Esophagus squamous epithelium (tissue), 5 donors: ENCODE data around the gene KCNE5. TPM values are rescaled to one million over a fixed set of nuclear protein-coding genes. Genes with fewer than 3 reads are reported as not detected.
"Not testable (repeated sequence)": the region's sequence is repeated elsewhere in the genome, so short reads cannot be mapped to it uniquely, and the experiment has no call there.

ENCODE experiments used
- DNase-seq: peaks from one replicate; lab custom pipeline; 2025; lab: John Stamatoyannopoulos, UW
- H3K27ac ChIP-seq, 4 donors: fragments of 200-600 bp; sonication (generic); one replicate each; pipeline ENCODE4 v1.5.1; 2016 to 2019; ENCODE audit warnings: mild to moderate bottlenecking in 1 of 4
- H3K27me3 ChIP-seq, 4 donors: fragments of 200-600 bp; sonication (generic); 1 replicate in 3 of 4; 2 replicates in 1 of 4; pipeline versions ENCODE4 v1.5.1 to v1.6.0; 2017 to 2021; ENCODE audit warnings: antibody characterized with exemption in 1 of 4
- H3K36me3 ChIP-seq, 3 donors: fragments of 200-600 bp; sonication (generic); one replicate each; pipeline ENCODE4 v1.5.1; 2016 to 2019
- H3K4me1 ChIP-seq, 3 donors: fragments of 200-600 bp; sonication (generic); one replicate each; pipeline ENCODE4 v1.5.1; 2017 to 2019
- H3K4me3 ChIP-seq, 4 donors: fragments of 200-600 bp; sonication (generic); 1 replicate in 3 of 4; 2 replicates in 1 of 4; pipeline ENCODE4 v1.5.1; 2016 to 2019; ENCODE audit warnings: mild to moderate bottlenecking in 2 of 4, moderate library complexity in 1 of 4
- H3K9me3 ChIP-seq, 3 donors: fragments of 200-600 bp; sonication (generic); one replicate each; pipeline ENCODE4 v1.5.1; 2016 to 2019
- CTCF ChIP-seq, 6 experiments: fragments of 450-650 bp in 4 of 6; fragments of 200-600 bp in 2 of 6; sonication (generic) in 2 of 6; IDR thresholded peaks; one replicate each; pipeline ENCODE4 v1.5.1; 2016 to 2019; ENCODE audit warnings: antibody characterized with exemption in 6 of 6, mild to moderate bottlenecking in 4 of 6, moderate library complexity in 4 of 6
- POLR2A ChIP-seq, 4 donors: fragments of 450-650 bp; IDR thresholded peaks; one replicate each; pipeline ENCODE4 v1.6.1; 2017; ENCODE audit warnings: antibody characterized with exemption in 4 of 4, mild to moderate bottlenecking in 4 of 4, moderate library complexity in 3 of 4
- WGBS, 2 donors: methylation state at CpG; one replicate each; pipeline ENCODE4 v1.1.5; 2018; 5-methylcytosine and 5-hydroxymethylcytosine counted together
- intact Hi-C: fragments of 100-400 bp; cut with DNase I; formaldehyde crosslinking; loops from one replicate; pipeline ENCODE4 v1.15.0; 2022
- total RNA-seq, 4 donors: library from RNA; depleted of rRNA; stranded (reverse); fragments of >200 nt; gene quantifications; one replicate each; pipeline ENCODE4 v1.1.0, GENCODE V29; 2016
- donor health status: DM: yes; HTN: yes; CAD: no.

KCNE5 gene
- total RNA-seq, result under 1 TPM in 1 of 4 donors, not detected in 3; 0.38 TPM

GRCh38 chrX:109624641-109625616 lies at the start of gene KCNE5:
TSS of gene KCNE5 (minus strand) at chrX:109625172. CDS start at chrX:109625020, 152 bp downstream.
- Histone ChIP-seq H3K9me3 (no peaks in the 10 kb centered on the region), H3K4me1 (peaks cover 0 to 8% (median 0%) of the 10 kb centered on the region in 3 donors), H3K4me3 (peak within 1 kb of the TSS in 3 of 4 donors; percentile 16 to 33 (median 32)), H3K27me3 (no peaks in the 10 kb centered on the region), H3K36me3 (no peaks in the 10 kb centered on the region), H3K27ac (no peak within 1 kb of the TSS)
- intact Hi-C loops, result no loop called here
- 79 to 80% methylated on average over 2 to 5 of the region's 79 CpGs for WGBS, 2 donors
- TF ChIP-seq CTCF (IDR thresholded peaks at IDR 0.05) (no peak), POLR2A (IDR thresholded peaks at IDR 0.05) (no peak)
- no peak for DNase-seq

- no peak overlapping the region for H3K27ac ChIP-seq
- TF ChIP-seq POLR2A (IDR thresholded peaks at IDR 0.05), result no peak
- no peak for TF ChIP-seq CTCF (IDR thresholded peaks at IDR 0.05)
- intact Hi-C loops, result no loop called here
- H3K36me3 ChIP-seq, result peaks cover 0 to 71% (median 0%) of the 10 kb centered on the region in 3 donors
- H3K4me1 ChIP-seq, result no peaks in the 10 kb centered on the region
- no peaks in the 10 kb centered on the region for H3K27me3 ChIP-seq
- no peak overlapping the region for H3K4me3 ChIP-seq
- DNase-seq, result no peak
- H3K9me3 ChIP-seq, result no peaks in the 10 kb centered on the region
Observed at GRCh38 chrX:109672239-109672638, 47.3 kb upstream of the KCNE5 start.

- H3K27me3 ChIP-seq, H3K9me3 ChIP-seq, H3K27ac ChIP-seq, intact Hi-C loops, H3K4me1 ChIP-seq, H3K4me3 ChIP-seq, DNase-seq: not testable (repeated sequence)
- peaks cover 0 to 71% (median 0%) of the 10 kb centered on the region in 3 donors for H3K36me3 ChIP-seq
- no CpG with 5 or more reads among the region's 29 CpGs for WGBS, 2 donors
Observed at GRCh38 chrX:109671170-109671569, 46.2 kb upstream of the KCNE5 start.

- H3K4me3 ChIP-seq, result no peak overlapping the region
- TF ChIP-seq POLR2A (IDR thresholded peaks at IDR 0.05), result no peak
- TF ChIP-seq CTCF (IDR thresholded peaks at IDR 0.05), result no peak
- no peaks in the 10 kb centered on the region for H3K27me3 ChIP-seq
- WGBS, 2 donors, result 85 to 93% methylated on average over 5 of the region's 5 CpGs
- H3K4me1 ChIP-seq, result no peaks in the 10 kb centered on the region
- H3K9me3 ChIP-seq, result no peaks in the 10 kb centered on the region
- intact Hi-C loops, result no loop called here
- H3K36me3 ChIP-seq, result peaks cover 0 to 71% (median 0%) of the 10 kb centered on the region in 3 donors
- H3K27ac ChIP-seq, result no peak overlapping the region
- no peak for DNase-seq
Observed at GRCh38 chrX:109667986-109668385, 43.0 kb upstream of the KCNE5 start.

- intact Hi-C loops, result no loop called here
- DNase-seq, result no peak
- TF ChIP-seq CTCF (IDR thresholded peaks at IDR 0.05) (no peak), POLR2A (IDR thresholded peaks at IDR 0.05) (no peak)
- H3K27me3 ChIP-seq, result no peaks in the 10 kb centered on the region
- H3K36me3 ChIP-seq, result peaks cover 0 to 65% (median 4%) of the 10 kb centered on the region in 3 donors
- no peaks in the 10 kb centered on the region for H3K4me1 ChIP-seq
- 74 to 85% methylated on average over 2 of the region's 2 CpGs for WGBS, 2 donors
- no peaks in the 10 kb centered on the region for H3K9me3 ChIP-seq
- H3K4me3 ChIP-seq, result no peak overlapping the region
- H3K27ac ChIP-seq, result no peak overlapping the region
Observed at GRCh38 chrX:109660435-109661143, 35.6 kb upstream of the KCNE5 start.
